NCI-H2171 (cell line): Measurements from ENCODE around the gene NGFR.

Experiments
- DNase-seq: peaks from one replicate; lab custom pipeline; 2025; lab: John Stamatoyannopoulos, UW

The NGFR gene

DNA sequence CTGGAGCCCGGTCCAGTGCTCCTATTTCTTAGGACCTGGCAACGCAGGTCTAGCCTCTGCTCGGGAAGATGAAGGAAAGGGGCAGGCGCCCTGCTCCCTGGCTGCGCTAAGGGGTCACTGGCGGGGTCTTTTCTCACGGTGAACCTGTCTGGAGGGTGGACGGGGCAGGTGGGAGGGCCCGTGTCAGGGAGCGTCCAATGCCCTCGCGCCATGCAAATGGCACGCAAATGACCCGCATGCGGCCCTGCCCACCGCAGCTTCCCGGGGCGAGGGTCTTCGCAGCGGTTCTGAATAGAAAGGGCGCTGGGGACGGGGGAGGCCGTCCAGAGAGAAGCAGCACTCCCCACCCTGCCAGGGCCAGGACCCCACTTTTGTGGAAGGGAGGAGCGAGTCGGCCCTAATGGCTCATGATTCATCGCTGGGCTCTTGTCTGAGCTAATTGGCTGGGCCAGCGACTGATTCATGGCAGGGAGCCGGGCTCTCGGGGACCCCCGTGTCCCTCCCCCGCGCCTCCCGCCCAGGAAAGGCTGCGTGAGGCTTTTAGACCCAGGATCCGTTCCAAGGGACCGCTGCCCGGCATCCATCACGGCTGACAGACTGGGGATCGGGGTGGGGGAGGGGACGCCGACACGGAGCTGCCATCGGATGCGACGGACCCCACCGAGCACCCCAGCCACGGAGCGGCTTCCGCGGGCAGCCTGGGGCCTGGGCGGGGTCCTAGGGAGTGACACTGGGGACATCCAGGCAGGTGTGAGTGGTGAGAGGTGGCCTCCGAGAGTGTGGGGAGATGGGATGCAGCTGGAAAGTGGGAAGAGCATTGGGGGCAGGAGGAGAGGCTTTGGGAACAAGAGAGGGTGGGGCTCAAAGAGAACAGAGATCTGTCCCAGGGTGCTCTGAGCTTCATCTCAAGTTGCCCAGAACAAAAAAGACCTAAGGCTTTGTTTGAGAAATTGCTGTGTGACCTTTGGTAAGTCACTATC lies 25.0 kb upstream of the NGFR start:
- DNase-seq: no peak

DNA sequence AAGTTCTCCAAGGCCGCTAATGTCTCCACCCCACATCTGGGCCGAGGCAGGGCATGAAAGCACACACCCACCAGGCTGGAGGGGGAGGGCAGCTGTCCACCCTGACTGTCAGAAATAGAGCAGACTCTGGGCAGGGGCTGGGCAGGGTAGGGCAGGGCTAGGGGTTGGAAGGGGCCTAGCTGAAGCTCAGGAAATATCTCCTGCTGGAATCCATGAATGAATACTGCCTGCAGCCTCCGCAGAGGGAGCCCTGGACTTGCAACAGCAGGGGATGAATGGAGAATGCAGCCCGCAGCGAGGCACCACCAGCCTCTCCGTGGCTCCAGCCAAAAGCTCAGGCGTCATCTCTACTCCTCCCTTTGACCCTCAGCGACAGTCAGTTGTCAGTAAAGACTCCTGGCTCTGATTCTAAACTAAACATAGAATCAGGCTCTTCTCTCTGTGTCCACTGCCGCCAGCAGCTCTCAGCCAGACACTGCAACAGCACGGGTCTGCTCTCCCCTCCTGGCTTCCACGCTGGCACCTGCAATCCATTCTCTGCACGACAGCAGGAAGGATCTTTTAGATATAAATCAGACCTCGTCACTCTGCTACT lies 23.9 kb upstream of the NGFR start:
- peak; percentile 11 for DNase-seq

DNA sequence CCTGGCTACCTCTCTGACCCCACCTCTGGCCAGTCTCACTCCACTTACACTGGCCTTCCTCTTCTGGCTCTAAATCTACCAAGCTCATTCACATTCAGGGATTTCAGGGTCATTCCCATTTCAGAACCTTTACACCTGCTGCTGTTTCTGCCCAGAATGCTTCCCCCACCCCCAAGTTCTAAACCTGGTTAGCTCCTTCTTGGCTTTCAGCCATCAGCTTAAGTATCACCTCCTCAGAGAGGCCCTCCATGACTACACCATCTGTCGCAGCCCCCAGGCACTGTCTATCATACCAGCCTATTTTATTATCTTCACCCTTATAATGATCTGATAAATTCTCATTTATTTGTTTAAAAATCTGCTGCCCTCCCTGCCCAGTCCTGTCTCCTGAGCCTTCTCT lies 23.3 kb upstream of the NGFR start:
- DNase-seq: peak; percentile 19

DNA sequence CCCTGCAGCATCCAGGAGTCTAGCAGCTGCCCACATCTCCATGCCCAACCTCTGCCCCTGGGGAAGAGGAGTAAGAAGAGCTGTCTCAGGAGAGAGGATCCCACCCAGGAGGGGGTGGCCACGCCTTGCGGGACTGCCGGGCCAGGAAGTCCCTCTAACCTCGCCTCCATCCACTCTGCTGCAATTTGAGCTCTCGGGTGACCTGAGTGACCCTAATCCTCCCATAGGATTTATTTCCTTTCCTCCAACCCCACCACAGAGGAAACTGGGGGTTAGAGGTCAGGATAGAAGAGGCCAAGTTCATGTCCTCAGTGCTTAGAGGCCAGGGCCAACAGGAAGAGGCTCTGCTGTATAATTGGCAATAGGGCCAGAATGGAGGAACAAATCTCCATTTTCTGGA lies 22.6 kb upstream of the NGFR start:
- DNase-seq: no peak

DNA sequence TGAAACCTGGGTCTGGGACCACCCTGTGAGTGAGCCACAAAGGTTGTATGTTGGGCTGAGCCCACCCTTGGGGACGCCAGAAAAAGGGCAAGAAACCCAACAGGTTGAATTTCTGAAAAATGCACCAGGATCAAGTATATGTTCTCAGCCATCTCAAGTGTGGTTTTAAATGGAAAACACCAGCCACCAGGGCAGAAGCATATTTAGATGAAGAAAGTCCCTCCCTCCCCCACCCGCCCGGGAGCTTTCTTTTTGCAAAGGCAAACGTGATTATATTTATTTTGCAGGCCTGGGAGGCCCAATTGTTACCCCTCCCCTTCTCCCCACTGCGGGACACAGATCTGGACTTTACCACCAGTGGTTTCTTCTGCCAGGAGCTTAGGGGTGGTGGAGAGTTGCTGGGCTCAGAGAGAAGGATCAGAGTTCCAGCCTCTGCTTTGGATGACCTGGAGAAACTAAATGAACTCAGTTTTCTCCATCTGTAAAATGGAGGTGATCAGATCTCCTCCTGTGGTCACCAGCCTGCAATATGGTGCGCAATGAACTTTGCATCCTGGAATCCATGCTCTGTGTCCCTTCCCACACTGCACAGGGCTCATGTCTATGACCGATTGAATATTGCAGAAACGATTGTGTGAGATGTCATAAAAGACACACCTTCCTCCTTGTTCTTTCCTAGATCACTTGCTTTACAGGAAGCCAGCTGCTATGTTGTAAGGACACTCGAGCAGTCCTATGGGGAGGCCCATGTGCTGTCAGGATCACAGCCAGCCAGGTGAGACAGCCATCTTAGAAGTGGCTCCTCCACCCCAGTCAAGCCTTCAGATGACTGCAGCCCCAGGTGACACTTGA lies 21.0 kb upstream of the NGFR start:
- no peak for DNase-seq

DNA sequence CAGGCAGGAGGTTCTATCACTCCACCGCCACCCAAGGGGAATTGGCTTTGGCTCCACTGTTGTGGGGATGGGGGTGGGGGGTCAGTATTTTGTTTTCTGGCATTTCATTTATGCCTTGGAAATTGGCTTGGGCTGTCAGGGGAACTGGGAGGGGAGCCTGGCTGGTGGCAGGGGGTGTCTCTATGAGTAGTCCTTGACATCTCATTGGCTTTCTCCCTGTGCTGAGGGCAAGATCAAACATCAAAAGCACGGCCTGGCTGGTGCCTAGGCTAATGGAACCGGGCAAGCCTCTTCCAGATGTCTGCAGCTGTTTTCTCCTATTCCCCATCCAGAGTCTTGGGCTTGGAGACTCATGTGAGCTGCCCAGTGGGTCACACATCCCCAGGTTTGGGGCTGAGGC lies 17.4 kb upstream of the NGFR start:
- DNase-seq: no peak

DNA sequence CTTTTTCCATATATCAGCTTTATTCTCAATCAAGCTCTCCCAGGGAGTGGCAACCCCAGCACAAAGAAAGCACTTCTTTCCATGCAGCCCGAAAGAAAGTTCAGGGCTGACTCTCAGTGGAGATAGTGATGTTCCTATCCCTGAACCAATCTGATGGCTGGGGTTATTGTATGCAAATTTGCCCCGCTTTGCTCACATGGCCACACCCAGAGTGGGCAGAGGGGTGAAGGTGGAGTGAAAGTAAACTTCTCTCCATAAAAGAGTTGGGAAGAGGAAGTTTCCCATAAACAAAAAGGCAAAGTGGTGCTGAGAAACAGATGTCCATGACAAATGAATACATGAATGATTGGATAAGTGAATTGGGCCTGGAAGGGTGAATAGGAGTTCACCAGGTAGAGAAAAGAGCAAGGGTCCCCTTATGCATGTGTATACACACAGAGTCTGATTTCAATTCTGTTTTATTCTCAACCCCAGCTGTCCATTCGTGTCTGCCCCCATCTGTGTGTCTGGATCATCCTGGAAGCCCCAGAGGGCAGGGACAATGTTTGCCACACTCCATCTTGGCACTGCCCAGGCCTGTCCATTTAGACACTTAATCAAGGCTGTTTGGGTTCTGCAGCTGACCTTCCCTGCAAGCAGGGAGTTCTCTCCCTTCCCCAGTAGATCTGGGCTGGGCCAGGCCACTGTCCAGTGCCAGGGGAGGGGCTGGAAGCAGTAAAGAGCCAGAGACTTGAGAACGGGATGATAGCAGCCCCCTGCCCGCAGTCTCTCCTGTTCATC lies 14.1 kb upstream of the NGFR start:
- DNase-seq: no peak

DNA sequence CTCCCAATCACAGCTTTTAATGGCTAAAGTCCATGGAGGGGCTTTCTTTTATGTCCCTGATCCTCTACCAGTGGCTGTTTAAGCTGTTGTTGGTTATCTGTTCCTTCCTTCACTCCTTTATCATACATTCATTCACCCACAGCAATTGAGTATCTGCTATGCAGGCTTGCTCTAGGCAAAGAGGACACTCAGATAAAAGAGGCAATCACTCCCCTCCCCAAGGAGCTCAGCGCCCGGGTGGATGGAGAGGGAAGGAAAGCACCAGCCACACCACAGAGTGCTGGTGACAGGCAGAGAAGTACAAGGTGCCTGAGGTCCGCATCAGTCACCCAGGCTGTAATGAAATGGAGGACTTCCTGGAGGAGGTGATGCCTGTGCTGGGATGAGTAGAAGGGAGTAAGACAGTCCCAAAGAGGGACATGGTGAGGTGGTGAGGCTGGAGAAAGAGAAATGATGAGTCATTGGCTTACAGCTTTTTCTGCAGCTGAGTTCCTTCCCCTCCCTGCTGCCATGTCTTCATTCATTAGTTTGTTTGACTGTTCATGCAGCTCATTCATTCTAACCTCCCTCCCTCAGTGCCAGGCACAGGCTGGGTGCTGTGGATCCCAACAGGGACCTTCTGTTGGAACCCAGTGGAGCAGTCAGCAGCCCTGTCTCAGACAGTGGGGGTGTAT lies 12.8 kb upstream of the NGFR start:
- DNase-seq: no peak

DNA sequence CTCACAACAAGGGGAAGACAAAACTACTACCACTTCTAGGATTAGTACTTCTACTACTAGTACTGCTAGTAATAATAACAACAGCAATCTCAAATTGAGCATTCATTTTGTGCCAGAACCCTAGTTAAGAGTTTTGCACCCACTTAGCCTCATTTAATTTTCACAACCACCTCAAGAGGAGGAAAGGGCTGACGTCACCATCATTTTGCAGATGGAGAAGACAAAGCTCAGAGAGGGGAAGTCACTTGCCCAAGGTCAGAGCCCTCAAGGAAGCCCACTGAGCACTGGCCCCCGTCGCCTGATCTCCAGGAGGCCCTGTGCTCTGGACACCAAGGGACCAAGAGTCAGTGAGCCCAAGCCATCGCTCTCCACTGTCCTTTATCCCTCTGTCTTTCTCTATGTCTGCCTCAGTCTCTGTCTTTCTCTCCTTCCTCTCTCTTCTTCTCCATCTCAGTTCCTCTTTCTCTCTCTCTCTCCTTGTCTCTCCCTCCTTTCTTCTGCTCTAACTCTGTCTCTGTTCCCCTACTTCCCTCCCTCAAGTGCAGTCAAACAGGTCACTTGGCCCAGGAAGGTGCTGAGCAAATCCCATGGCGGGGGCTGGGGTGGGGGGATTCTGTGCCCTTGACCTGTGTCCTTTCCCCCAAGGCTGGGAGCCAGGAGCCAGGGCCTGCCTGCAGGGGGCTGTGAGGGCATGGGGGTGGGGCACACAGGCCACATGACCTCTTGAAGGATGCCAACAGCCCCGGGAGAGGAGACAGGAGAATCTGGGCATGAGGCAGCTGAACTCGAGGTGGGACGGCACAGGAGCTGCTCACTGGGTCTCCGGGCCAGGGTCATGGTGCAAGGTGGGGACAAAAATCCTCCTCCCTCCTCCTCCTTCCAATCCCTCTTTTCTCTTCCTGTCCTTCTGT lies 11.2 kb upstream of the NGFR start:
- DNase-seq: no peak

DNA sequence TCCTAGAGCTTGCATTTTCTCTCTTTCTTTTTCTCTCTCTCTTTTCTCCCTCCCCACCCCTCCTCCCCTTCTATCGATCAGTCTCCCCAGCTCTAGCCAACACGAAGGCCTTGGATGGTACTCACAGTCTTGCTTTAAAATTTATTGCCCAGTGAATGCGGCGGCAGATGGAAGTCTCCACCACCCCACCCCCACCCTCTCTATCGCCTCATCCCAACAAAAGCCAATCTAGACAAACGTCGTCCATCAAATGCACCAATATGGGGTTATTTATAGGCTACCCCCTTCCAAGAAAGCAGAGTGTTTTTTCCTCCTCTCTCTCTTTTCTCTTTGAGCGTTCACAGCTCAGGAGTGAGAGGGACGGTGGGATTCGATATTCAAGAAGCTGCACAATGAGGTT lies 10.5 kb upstream of the NGFR start:
- no peak for DNase-seq

DNA sequence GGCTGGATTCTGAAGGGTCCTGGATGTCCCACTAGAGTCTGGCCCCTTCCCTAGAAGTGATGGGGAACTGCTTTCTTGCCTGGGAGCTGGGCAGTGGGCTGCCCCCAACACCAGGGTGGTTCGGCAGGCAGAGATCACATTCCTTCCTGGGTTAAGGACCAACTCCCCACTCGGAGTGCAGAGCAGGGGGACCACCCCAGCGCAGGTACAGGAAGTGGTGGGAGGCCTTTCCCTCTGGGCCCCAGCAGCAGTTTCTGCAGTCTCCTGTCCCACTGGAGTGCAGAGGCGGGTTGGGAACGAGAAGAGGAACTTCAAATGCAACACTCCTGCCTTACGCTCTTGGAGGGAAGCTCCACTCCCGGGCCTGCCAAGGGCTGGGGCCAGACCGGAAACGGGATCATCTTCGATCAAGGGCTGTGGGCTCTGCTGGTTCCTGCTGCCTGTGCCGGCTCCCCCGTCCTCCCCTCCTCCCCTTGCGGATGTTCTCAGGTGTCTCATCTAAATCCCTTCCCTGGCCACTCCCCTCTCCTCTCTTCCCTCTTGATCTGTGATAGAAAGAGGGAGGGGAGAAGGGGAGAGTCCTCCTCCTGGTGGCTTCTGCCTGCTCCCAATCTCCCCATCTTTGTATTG lies 9.0 kb upstream of the NGFR start:
- DNase-seq: peak; percentile 59

DNA sequence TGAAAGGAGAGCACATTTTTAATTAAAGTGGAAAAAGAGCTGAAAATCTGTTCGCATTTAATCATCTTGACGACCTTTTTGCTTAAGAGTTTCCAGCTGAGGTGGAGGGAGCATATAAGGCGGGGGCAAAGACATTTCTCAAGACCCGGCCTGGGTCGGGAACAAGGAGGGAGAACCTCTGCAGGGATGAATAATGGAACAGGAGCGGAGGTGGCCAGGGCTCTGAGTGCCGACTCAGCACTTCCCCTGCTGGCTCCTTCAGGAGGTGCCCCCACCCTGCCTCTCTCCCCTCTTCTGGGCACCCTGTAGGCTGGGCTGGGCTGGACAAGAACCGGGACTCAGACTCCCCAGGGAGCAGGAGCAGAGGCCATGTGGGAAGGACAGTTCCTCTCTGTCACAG lies 7.9 kb upstream of the NGFR start:
- no peak for DNase-seq

DNA sequence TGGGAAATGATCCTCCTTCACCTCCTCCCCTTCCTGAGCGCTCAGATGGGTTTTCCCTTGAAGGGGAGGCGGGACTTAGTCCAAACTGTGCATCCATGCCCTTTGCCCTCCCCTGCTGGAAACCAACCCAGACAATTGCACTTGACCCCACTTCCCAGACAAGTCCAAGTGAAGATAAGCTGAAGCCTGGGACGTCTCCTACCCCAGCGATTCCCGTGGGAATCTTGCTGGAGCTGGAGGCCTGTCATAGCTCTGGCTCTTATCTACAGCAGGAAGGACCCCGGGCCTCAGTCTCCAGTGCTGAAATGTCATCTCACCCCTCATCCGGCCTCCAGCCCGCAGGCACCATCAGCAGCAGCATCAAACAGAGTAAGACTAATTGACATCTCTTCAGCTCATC lies 6.5 kb upstream of the NGFR start:
- DNase-seq: no peak

DNA sequence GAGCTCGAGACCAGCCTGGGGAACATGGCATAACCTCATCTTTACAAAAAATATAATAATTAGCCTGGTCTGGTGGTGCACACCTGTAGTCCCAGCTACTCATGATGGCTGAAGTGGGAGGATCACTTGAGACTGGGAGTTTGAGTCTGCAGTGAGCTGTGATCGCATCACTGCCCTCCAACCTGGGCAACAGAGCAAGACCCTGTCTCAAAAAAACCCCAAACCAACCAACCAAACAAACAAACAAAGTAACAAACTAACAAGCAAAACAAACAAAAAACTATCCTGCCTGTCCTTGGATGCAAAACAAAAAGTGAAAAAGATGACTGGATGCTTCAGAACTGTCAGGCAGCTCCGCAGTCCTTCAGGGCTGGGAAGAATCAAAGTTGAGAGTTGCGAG lies 5.7 kb upstream of the NGFR start:
- no peak for DNase-seq

DNA sequence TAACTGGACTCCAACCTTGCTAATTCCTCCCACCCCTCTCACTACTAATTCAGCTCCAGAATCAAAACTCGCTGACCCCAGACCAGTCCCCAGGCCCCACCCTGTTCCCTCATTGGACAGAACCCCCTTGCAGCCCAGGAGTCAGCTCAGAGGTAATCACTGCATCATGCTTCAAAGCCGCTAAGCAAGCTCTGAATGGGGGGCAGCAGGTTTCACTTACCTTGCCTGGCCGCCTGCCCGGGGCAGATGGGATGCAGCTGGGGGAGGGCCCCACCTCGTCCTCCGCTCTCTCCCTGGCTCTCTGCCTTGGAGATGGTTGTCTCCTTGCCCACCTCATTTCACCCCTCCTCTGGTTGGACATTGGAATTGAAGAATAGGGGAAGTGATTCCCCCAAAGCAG lies 4.8 kb upstream of the NGFR start:
- DNase-seq: peak; percentile 84

DNA sequence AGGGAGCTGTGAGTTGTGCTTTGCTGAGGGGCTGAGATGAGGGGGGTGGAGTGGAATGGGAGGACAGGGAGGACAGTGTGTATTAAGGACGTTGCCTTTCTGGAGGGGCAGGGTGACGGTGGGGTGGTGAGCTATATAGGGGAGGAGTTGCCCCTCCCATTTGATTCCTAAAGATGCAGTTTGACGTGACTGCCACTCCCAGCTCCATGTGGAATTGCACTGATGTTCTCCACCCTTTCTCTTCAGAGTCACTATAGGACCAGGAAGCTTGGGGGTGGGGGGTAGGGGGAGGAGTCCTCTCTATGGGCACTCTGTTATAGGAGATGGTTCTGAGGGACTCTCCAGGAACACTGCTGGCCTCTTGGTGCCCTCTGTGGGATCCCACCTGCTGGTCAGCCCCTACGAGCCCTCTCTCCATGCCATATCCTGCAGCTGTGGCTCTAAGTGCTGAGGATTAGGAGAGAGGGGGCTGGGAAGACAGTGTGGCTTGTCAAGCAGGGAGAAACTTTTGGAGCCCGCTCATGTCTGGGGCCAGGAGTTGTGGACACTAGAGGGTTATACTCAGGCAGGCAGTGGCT lies 3.8 kb upstream of the NGFR start:
- DNase-seq: no peak

DNA sequence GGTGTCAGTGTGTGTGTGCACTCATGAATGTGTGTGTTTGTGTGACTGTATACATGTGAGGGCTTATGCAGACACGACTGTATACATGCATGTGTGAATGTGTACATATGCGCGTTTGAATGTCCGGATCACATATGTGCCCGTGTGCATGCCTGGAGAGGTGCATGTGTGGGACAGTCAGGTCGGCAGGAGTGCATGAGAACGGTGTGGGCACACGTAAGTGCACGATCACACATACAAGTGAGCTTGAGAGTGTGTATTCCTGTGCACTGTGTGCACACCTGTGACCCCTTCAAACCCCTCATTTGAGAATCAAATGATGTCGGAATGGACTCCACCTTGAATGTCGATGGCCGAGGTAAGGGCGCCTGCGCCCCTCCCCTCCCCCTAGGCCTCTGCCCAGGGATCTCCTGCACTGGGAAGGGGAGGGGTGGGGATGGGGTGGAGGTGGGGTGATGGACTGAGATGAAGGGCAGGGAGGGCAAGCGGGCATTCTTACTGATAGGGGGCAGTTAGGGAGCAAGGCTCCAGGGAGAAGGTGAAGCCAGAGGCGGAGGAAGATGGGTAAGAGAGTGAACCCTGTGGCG lies 601 bp upstream of the NGFR start:
- no peak for DNase-seq

DNA sequence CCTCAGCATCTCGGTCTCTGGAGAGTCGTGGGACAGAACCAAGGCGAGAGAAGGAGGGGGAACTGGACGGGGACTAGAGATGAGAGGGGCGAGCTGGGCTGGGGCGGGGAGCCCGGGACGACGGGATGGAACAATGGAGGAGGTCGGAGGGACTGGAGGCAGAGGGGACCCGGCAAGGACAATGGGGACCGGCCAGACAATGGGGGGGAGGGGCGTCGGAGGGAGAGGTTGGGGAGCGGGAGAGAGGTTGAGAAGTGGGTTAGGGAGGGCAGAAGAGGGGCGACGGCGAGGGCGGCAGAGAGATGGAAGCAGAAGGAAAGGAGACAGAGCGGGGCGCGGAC lies 719 bp downstream of the NGFR start:
- no peak for DNase-seq

DNA sequence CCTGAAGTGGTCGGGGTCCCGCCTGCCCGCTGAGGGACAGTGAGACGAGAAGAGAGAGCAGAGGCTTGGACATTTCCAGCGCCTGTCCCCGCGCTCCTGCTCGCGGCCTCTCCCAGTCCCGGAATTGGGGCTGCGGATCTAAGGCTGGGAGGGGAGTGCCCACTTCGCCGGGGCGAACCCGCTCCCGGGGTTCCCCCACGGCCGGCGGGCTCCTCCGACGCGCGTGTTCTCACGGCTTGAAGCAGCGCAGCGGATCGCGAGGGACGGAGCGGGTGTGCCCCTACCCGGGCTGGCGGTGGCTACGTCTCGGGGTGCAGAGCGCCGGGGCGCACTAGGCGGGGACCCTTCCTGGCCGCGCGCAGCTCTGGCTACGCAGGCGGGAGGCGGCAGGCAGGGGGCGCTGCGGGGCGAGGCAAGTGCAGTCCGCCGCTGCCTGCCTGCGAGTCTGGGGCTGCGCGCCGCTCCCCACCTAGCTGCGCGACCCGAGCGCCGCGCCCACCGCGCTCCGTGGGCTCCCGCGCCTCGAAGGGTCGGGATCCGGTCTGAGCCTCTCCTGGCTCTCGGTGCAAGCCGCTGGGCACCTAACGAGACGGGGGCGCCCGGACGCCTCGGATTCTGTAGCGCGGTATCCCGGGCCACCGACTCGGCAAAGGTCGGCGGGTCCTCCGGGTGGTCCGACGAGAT lies 1.2 kb downstream of the NGFR start:
- peak; percentile 79 for DNase-seq
